Osteocyte (in vitro differentiated cells): Measurements from ENCODE around the gene MON1B. TPM values are rescaled to one million over a fixed set of nuclear protein-coding genes. Genes with fewer than 3 reads are reported as not detected.

Experiments used
- DNase-seq: peaks from one replicate; pipeline ENCODE4 v3.0.0; 2021; ENCODE audit warnings: mixed read lengths; ENCODE audit not compliant: unreplicated experiment; ENCODE audit errors: extremely low spot score
- H3K27ac Mint-ChIP-seq: one replicate; pipeline ENCODE4 v1.8.0; 2021; ENCODE audit warnings: mild to moderate bottlenecking, mixed read lengths; ENCODE audit not compliant: unreplicated experiment
- H3K27me3 Mint-ChIP-seq: one replicate; pipeline ENCODE4 v1.8.0; 2021; ENCODE audit warnings: mixed read lengths; ENCODE audit not compliant: unreplicated experiment
- H3K36me3 Mint-ChIP-seq: one replicate; pipeline ENCODE4 v1.8.0; 2021; ENCODE audit warnings: mixed read lengths; ENCODE audit not compliant: unreplicated experiment
- H3K4me1 Mint-ChIP-seq: one replicate; pipeline ENCODE4 v1.8.0; 2021; ENCODE audit warnings: mixed read lengths; ENCODE audit not compliant: unreplicated experiment
- H3K4me3 Mint-ChIP-seq: one replicate; pipeline ENCODE4 v1.8.0; 2021; ENCODE audit warnings: mild to moderate bottlenecking, moderate library complexity, mixed read lengths; ENCODE audit not compliant: unreplicated experiment
- H3K9me3 Mint-ChIP-seq: one replicate; pipeline ENCODE4 v1.8.0; 2021; ENCODE audit warnings: mixed read lengths; ENCODE audit not compliant: unreplicated experiment
- total RNA-seq: library from RNA; stranded (reverse); gene quantifications from 2 replicates; pipeline ENCODE4 v1.2.1, GENCODE V29; 2021
- TF ChIP-seq, protein P1 (sequence below): fragments of 200-600 bp; sonication (generic); IDR thresholded peaks from 2 replicates; pipeline ENCODE4 v1.5.0; 2021; ENCODE audit warnings: antibody characterized with exemption, mild to moderate bottlenecking, moderate library complexity

MON1B gene
- total RNA-seq, 1 donor from 2014 or later, result 35.2 TPM

DNA sequence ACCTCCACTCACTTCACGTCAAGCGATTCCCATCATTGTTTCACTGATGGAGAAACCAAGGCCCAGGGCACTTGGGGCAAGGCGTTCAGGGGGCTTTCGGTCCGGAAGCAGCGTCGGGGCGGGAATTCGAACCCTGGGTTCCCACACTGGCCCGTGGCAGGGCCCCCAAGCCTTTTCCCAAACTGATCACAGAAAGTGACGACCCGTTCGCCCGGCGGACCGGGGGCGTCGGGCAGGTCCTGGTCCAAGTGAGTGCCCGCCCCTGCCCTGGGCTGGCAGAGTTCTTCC, 856 bp upstream of the MON1B start:
- H3K36me3 Mint-ChIP-seq, result peaks cover 8% of the 10 kb centered on the region
- DNase-seq, result no peak
- TF ChIP-seq, protein P1, sequence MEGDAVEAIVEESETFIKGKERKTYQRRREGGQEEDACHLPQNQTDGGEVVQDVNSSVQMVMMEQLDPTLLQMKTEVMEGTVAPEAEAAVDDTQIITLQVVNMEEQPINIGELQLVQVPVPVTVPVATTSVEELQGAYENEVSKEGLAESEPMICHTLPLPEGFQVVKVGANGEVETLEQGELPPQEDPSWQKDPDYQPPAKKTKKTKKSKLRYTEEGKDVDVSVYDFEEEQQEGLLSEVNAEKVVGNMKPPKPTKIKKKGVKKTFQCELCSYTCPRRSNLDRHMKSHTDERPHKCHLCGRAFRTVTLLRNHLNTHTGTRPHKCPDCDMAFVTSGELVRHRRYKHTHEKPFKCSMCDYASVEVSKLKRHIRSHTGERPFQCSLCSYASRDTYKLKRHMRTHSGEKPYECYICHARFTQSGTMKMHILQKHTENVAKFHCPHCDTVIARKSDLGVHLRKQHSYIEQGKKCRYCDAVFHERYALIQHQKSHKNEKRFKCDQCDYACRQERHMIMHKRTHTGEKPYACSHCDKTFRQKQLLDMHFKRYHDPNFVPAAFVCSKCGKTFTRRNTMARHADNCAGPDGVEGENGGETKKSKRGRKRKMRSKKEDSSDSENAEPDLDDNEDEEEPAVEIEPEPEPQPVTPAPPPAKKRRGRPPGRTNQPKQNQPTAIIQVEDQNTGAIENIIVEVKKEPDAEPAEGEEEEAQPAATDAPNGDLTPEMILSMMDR, result no peak
- peaks cover 19% of the 10 kb centered on the region for H3K4me1 Mint-ChIP-seq
- H3K4me3 Mint-ChIP-seq, result peak overlapping the region; percentile 95
- H3K27me3 Mint-ChIP-seq, result peaks cover 28% of the 10 kb centered on the region
- H3K27ac Mint-ChIP-seq, result peak overlapping the region; percentile 88
- no peaks in the 10 kb centered on the region for H3K9me3 Mint-ChIP-seq

DNA sequence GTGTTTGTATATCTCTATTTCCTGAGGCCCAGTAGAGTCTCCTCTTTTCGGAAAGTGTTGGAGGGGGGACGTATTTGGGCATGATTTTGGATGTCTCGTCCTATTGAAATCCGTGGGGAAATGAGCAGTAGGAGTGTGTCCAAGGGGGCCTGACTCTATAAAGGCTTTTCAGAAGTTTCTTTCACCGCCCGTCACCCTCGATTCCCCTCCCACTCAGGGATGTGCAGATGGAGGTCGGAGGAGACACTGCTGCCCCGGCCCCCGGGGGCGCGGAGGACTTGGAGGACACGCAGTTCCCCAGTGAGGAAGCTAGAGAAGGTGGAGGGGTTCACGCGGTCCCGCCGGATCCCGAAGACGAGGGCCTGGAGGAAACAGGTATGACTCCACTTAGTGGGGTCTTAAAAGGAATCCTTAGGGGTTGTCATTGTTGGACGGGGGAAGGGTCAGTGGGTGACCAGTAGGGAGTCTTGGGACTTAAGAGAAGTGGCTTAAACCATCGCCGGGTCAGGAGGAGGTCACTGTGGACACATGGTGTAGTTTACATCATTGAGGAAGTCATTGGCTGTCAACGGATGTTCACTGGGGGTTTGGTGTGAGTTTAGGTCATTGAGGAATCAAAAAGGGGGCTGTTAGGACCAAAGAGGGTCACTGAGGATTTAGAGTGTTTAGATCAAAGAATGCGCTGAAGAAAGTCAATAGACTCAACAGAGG, 424 bp downstream of the MON1B start:
- peaks cover 19% of the 10 kb centered on the region for H3K4me1 Mint-ChIP-seq

DNA sequence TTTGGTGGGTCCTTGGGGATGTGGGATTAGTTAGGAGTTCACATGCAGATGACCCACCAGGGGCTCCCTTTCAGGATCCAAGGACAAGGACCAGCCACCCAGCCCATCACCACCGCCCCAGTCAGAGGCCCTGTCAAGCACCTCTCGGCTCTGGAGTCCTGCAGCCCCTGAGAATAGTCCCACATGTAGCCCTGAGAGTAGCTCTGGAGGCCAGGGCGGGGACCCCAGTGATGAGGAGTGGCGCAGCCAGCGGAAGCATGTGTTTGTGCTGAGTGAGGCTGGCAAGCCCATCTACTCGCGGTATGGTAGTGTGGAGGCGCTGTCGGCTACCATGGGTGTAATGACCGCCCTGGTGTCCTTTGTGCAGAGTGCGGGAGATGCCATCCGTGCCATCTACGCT, 2.4 kb downstream of the MON1B start:
- DNase-seq, result no peak
- Mint-ChIP-seq H3K36me3 (peaks cover 17% of the 10 kb centered on the region), H3K27ac (no peak overlapping the region), H3K27me3 (peaks cover 9% of the 10 kb centered on the region), H3K9me3 (no peaks in the 10 kb centered on the region), H3K4me1 (peaks cover 19% of the 10 kb centered on the region), H3K4me3 (no peak overlapping the region)
- TF ChIP-seq, protein P1, result no peak

More for the DNA sequence above, 424 bp downstream of the MON1B start:
- Mint-ChIP-seq H3K4me3 (peak overlapping the region; percentile 95), H3K27me3 (peaks cover 18% of the 10 kb centered on the region), H3K9me3 (no peaks in the 10 kb centered on the region), H3K27ac (peak overlapping the region; percentile 99), H3K36me3 (peaks cover 8% of the 10 kb centered on the region)
- no peak for DNase-seq
- TF ChIP-seq, protein P1, result no peak

DNA sequence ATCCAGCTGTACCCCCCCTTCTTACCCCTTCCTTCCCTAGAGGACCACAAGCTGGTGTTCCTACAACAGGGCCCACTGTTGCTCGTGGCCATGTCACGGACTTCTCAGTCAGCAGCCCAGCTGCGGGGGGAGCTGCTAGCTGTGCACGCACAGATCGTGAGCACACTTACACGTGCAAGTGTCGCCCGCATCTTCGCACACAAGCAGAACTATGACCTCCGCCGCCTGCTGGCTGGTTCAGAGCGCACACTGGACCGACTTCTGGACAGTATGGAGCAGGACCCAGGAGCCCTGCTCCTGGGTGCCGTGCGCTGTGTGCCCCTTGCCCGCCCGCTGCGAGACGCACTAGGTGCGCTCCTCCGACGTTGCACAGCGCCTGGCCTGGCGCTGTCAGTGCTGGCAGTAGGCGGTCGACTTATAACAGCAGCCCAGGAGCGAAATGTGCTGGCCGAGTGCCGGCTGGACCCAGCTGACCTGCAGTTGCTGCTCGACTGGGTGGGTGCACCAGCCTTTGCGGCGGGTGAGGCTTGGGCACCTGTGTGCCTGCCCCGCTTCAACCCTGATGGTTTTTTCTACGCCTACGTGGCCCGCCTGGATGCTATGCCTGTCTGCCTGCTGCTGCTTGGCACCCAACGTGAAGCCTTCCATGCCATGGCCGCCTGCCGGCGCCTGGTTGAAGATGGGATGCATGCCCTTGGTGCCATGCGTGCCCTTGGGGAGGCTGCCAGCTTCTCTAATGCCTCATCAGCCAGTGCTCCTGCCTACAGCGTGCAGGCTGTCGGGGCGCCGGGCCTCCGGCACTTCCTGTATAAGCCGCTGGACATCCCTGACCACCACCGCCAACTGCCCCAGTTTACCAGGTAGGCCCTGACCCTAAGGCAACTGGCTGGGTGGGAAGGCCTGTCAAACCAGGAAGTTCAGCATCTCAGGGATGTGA, 3.6 kb downstream of the MON1B start:
- Mint-ChIP-seq H3K9me3 (no peaks in the 10 kb centered on the region), H3K36me3 (peaks cover 19% of the 10 kb centered on the region), H3K27me3 (peaks cover under 1% of the 10 kb centered on the region), H3K4me1 (peaks cover 19% of the 10 kb centered on the region), H3K4me3 (no peak overlapping the region), H3K27ac (no peak overlapping the region)
- TF ChIP-seq, protein P1, result no peak
- no peak for DNase-seq

DNA sequence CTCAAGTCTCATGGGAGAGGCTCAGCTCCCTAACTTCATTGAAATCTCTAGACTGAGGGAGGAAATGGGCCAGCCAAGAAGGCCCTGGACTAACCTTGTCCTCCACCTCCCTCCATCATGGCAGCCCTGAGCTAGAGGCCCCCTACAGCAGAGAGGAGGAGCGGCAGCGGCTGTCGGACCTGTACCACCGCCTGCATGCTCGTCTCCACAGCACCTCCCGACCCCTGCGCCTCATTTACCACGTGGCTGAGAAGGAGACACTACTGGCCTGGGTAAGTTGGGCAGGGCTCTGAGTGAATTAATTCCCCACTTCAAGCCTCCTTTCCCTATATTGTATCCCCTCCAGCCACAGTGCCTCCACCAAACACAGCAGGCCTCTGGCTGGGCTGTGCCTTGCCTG, 4.4 kb downstream of the MON1B start:
- no peak for DNase-seq
- Mint-ChIP-seq H3K27me3 (no peaks in the 10 kb centered on the region), H3K4me3 (no peak overlapping the region), H3K9me3 (no peaks in the 10 kb centered on the region), H3K4me1 (peaks cover 19% of the 10 kb centered on the region), H3K36me3 (peaks cover 19% of the 10 kb centered on the region), H3K27ac (no peak overlapping the region)
- TF ChIP-seq, protein P1, result no peak
